B cell (primary cell): ENCODE data around the gene APRT. TPM values are rescaled to one million over a fixed set of nuclear protein-coding genes. Genes with fewer than 3 reads are reported as not detected.

Experiments
- ATAC-seq: fragments of 200-7000 bp; cut with Tn5 transposase; one replicate; pipeline ENCODE4 v1.10.0; 2021; ENCODE audit warnings: low read depth, mild to moderate bottlenecking, moderate number of reproducible peaks, moderate library complexity
- CTCF ChIA-PET: fragments of 350-600 bp; sonication (Branson Sonifier 250); formaldehyde crosslinking; loops from one replicate; lab custom pipeline; 2021; ENCODE audit warnings: antibody characterized with exemption, inconsistent platforms; lab: Charles Lee
- POLR2A ChIA-PET: fragments of 350-600 bp; sonication (Branson Sonifier 250); formaldehyde crosslinking; loops from one replicate; lab custom pipeline; 2021; ENCODE audit warnings: antibody characterized with exemption; lab: Charles Lee
- DNase-seq: peaks from one replicate; pipeline ENCODE4 v3.0.0; 2013
- H2AFZ ChIP-seq: 2 replicates; pipeline ENCODE4 v1.6.1; 2012; ENCODE audit warnings: mild to moderate bottlenecking, low read depth, low read length; ENCODE audit not compliant: insufficient read depth, poor library complexity, severe bottlenecking
- H3K27ac ChIP-seq, 2 donors: 1 replicate in 1 of 2; 2 replicates in 1 of 2; pipeline ENCODE4 v1.5.1; 2012 to 2013; ENCODE audit warnings: low read length in 2 of 2, mild to moderate bottlenecking in 2 of 2, moderate library complexity in 1 of 2
- H3K27me3 ChIP-seq, 4 experiments: fragments of 200-600 bp in 1 of 4; sonication (generic) in 1 of 4; replicated peaks in 1 of 4; 1 replicate in 2 of 4; 2 replicates in 2 of 4; pipeline versions ENCODE4 v1.6.1 to v1.7.0; 2013 to 2016; ENCODE audit warnings: low read length in 3 of 4, mild to moderate bottlenecking in 2 of 4, mixed read lengths in 1 of 4, moderate library complexity in 1 of 4; ENCODE audit not compliant: insufficient read depth in 4 of 4, control insufficient read depth in 3 of 4; ENCODE audit errors: control extremely low read depth in 1 of 4
- H3K36me3 ChIP-seq, 2 experiments: replicated peaks in 1 of 2; 1 replicate in 1 of 2; 2 replicates in 1 of 2; pipeline versions ENCODE4 v1.6.1 to v1.7.1; 2013; ENCODE audit warnings: low read length in 1 of 2; ENCODE audit not compliant: insufficient read depth in 2 of 2, control insufficient read depth in 1 of 2; ENCODE audit errors: control extremely low read depth in 1 of 2, extremely low read depth in 1 of 2
- H3K4me1 ChIP-seq, 2 donors: fragments of 200-600 bp in 1 of 2; sonication (generic) in 1 of 2; 1 replicate in 1 of 2; 2 replicates in 1 of 2; pipeline versions ENCODE4 v1.5.1 to v1.6.1; 2013 to 2017; ENCODE audit warnings: low read length in 2 of 2; ENCODE audit not compliant: control insufficient read depth in 2 of 2, insufficient read depth in 2 of 2
- H3K4me2 ChIP-seq: replicated peaks from 2 replicates; pipeline ENCODE3; 2012; ENCODE audit warnings: mild to moderate bottlenecking, low read depth, low read length; ENCODE audit not compliant: poor library complexity, severe bottlenecking
- H3K4me3 ChIP-seq, 5 experiments: fragments of 200-600 bp in 1 of 5; sonication (generic) in 1 of 5; 1 replicate in 3 of 5; 2 replicates in 2 of 5; pipeline versions ENCODE4 v1.5.1 to v1.7.0; 2011 to 2016; ENCODE audit warnings: low read length in 4 of 5, mild to moderate bottlenecking in 4 of 5, low read depth in 2 of 5, control low read depth in 1 of 5, moderate library complexity in 1 of 5; ENCODE audit not compliant: insufficient read depth in 1 of 5; ENCODE audit errors: control extremely low read depth in 1 of 5, extremely low read depth in 1 of 5
- H3K79me2 ChIP-seq: fragments of 200-600 bp; sonication (generic); one replicate; pipeline ENCODE4 v1.6.0; 2016; ENCODE audit warnings: low read length; ENCODE audit not compliant: control insufficient read depth, insufficient read depth
- H3K9ac ChIP-seq: fragments of 200-600 bp; sonication (generic); 2 replicates; pipeline ENCODE4 v1.6.1; 2017; ENCODE audit warnings: mild to moderate bottlenecking, low read length, moderate library complexity
- H3K9me3 ChIP-seq, 3 donors: one replicate each; pipeline versions ENCODE4 v1.6.1 to v1.7.1; 2013; ENCODE audit warnings: low read length in 2 of 3; ENCODE audit not compliant: control insufficient read depth in 2 of 3, insufficient read depth in 1 of 3; ENCODE audit errors: control extremely low read depth in 1 of 3
- H4K20me1 ChIP-seq: 2 replicates; pipeline ENCODE4 v1.6.0; 2012; ENCODE audit warnings: mild to moderate bottlenecking, low read length; ENCODE audit not compliant: insufficient read depth, control insufficient read depth, poor library complexity, severe bottlenecking
- H3K27ac Mint-ChIP-seq: one replicate; pipeline ENCODE4 v1.8.0; 2021; ENCODE audit warnings: mixed read lengths
- H3K27me3 Mint-ChIP-seq: one replicate; pipeline ENCODE4 v1.8.0; 2021; ENCODE audit warnings: mixed read lengths
- H3K4me1 Mint-ChIP-seq: one replicate; pipeline ENCODE4 v1.8.0; 2021; ENCODE audit warnings: mixed read lengths
- H3K4me3 Mint-ChIP-seq: one replicate; pipeline ENCODE4 v1.8.0; 2021; ENCODE audit warnings: mixed read lengths
- H3K9me3 Mint-ChIP-seq: one replicate; pipeline ENCODE4 v1.8.0; 2022; ENCODE audit warnings: mixed read lengths; ENCODE audit not compliant: insufficient read depth
- EZH2 ChIP-seq: IDR thresholded peaks from 2 replicates; pipeline ENCODE4 v1.6.1; 2012; ENCODE audit warnings: borderline replicate concordance, low read depth, mild to moderate bottlenecking, moderate library complexity, low read length; ENCODE audit not compliant: insufficient read depth, poor library complexity, severe bottlenecking
- WGBS: methylation state at CpG from one replicate; pipeline ENCODE4 v1.1.5; 2013; ENCODE audit warnings: missing lambda C conversion rate; ENCODE audit not compliant: insufficient coverage; 5-methylcytosine and 5-hydroxymethylcytosine counted together
- intact Hi-C: fragments of 100-400 bp; cut with micrococcal nuclease; formaldehyde crosslinking; loops from one replicate; pipeline ENCODE4 v1.10.0; 2022
- polyA plus RNA-seq: library from polyadenylated mRNA; depleted of rRNA; stranded (reverse); fragments of >200 nt; gene quantifications from 2 replicates; pipeline ENCODE4 v1.2.3, GENCODE V29; 2012
- total RNA-seq, 2 donors: library from RNA; stranded (reverse); fragments of 120-200 nt in 1 of 2; gene quantifications; 1 replicate in 1 of 2; 2 replicates in 1 of 2; pipeline versions ENCODE4 v1.2.3 to v1.2.4, GENCODE V29; 2013 to 2022
- TF ChIP-seq, protein P1 (sequence below): fragments of 200-600 bp; IDR thresholded peaks from one replicate; pipeline ENCODE4 v1.8.0; 2022; ENCODE audit warnings: antibody characterized with exemption, mild to moderate bottlenecking

Gene APRT
- total and polyA plus RNA-seq, 2 donors (not counting 1 experiment from before 2014, with no cell fraction given): 124 to 161 TPM

DNA sequence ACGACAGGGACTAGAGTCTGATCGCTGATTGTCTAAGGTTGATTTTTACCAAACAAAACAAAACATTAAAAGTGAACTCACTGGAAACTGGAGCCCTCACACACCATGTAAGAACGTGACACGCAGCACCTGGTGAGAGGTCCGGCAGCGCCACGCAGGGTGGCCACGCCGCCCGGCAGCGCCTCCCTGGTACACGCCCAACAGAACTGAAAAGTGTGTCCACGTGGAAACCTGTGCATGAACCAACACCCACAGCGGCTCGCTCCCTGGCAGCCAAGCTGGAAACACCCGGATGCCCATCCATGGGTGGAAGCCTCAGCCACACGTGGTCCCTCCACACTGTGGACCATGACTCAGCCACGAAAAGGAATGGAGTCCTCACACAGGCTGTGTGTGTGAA, 35.9 kb upstream of the APRT start:
- ChIA-PET POLR2A (interaction anchor here (0.7 kb wide), 1 partner anchor 9 kb away, joined by 5 read pairs; the partner anchor contains the start of gene TRAPPC2L), CTCF (no interaction called here)
- intact Hi-C loops: no loop called here
- Histone ChIP-seq H3K27me3 (no peaks in the 10 kb centered on the region), H4K20me1 (peaks cover 40% of the 10 kb centered on the region), H3K36me3 (peaks cover 0 to 16% of the 10 kb centered on the region in 2 experiments), H3K9ac (no peak overlapping the region), H3K79me2 (peaks cover 43% of the 10 kb centered on the region), H3K4me3 (no peak overlapping the region), H3K27ac (no peak overlapping the region), H2AFZ (no peak overlapping the region), H3K4me2 (no peak overlapping the region), H3K4me1 (no peaks in the 10 kb centered on the region), H3K9me3 (no peaks in the 10 kb centered on the region)
- no peak overlapping the region for H3K4me3 Mint-ChIP-seq
- WGBS: 97% methylated on average over 18 of the region's 18 CpGs
- TF ChIP-seq EZH2: no peak
- TF ChIP-seq, protein P1, sequence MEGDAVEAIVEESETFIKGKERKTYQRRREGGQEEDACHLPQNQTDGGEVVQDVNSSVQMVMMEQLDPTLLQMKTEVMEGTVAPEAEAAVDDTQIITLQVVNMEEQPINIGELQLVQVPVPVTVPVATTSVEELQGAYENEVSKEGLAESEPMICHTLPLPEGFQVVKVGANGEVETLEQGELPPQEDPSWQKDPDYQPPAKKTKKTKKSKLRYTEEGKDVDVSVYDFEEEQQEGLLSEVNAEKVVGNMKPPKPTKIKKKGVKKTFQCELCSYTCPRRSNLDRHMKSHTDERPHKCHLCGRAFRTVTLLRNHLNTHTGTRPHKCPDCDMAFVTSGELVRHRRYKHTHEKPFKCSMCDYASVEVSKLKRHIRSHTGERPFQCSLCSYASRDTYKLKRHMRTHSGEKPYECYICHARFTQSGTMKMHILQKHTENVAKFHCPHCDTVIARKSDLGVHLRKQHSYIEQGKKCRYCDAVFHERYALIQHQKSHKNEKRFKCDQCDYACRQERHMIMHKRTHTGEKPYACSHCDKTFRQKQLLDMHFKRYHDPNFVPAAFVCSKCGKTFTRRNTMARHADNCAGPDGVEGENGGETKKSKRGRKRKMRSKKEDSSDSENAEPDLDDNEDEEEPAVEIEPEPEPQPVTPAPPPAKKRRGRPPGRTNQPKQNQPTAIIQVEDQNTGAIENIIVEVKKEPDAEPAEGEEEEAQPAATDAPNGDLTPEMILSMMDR: no peak
- no peak overlapping the region for H3K27ac Mint-ChIP-seq
- H3K4me1 Mint-ChIP-seq: peaks cover 5% of the 10 kb centered on the region
- ATAC-seq (no peak), DNase-seq (no peak)
- no peaks in the 10 kb centered on the region for H3K27me3 Mint-ChIP-seq
- no peaks in the 10 kb centered on the region for H3K9me3 Mint-ChIP-seq

- Histone ChIP-seq H3K9ac (no peak overlapping the region), H3K27ac (no peak overlapping the region), H3K36me3 (peaks cover 0 to 19% of the 10 kb centered on the region in 2 experiments), H2AFZ (no peak overlapping the region), H3K79me2 (peaks cover 50% of the 10 kb centered on the region), H3K4me3 (no peak overlapping the region), H3K27me3 (no peaks in the 10 kb centered on the region), H4K20me1 (peaks cover 47% of the 10 kb centered on the region), H3K4me2 (no peak overlapping the region), H3K9me3 (no peaks in the 10 kb centered on the region), H3K4me1 (no peaks in the 10 kb centered on the region)
- ChIA-PET CTCF (no interaction called here), POLR2A (no interaction called here)
- intact Hi-C loops: no loop called here
- TF ChIP-seq EZH2: no peak
- TF ChIP-seq, protein P1: no peak
- DNase-seq: no peak
- H3K4me3 Mint-ChIP-seq: no peak overlapping the region
- H3K9me3 Mint-ChIP-seq: no peaks in the 10 kb centered on the region
- ATAC-seq: no peak
- WGBS: 96% methylated on average over 7 of the region's 9 CpGs
- no peak overlapping the region for H3K27ac Mint-ChIP-seq
- H3K4me1 Mint-ChIP-seq: no peaks in the 10 kb centered on the region
- no peaks in the 10 kb centered on the region for H3K27me3 Mint-ChIP-seq
These were observed 34.4 kb upstream of the APRT start for GRCh38 chr16:88846088-88846487.
